ENCODE measurements around the gene TAP2. TPM values are rescaled to one million over a fixed set of nuclear protein-coding genes. Genes with fewer than 3 reads are reported as not detected.
"Not testable (repeated sequence)": the region's sequence is repeated elsewhere in the genome, so short reads cannot be mapped to it uniquely, and the experiment has no call there.

Gene TAP2
- total RNA-seq, 1 donor from 2014 or later, result 6.2 TPM

GRCh38 chr6:32835167-32835893, 3.2 kb downstream of the TAP2 start:
- no peak for DNase-seq

DNA sequence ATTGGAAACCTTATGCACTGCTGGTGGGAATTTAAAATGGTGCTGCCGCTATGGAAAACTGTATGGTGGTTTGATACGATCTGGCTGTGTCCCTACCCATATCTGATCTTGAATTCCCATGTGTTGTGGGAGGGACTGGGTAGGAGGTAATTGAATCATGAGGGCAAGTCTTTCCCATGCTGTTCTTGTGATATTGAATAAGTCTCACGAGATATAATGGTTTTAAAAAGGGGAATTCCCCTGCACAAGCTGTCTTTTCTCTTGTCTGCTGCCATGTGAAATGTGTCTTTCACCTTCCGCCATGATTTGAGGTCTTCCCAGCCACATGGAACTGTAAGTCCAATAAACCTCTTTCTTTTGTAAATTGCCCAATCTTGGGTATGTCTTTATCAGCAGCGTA, 4.9 kb downstream of the TAP2 start:
- DNase-seq, result no peak

- DNase-seq, result no peak
These were observed 6.0 kb downstream of the TAP2 start for GRCh38 chr6:32832535-32832934.

- DNase-seq, result no peak
These were observed 7.6 kb downstream of the TAP2 start for GRCh38 chr6:32830936-32831335.

DNA sequence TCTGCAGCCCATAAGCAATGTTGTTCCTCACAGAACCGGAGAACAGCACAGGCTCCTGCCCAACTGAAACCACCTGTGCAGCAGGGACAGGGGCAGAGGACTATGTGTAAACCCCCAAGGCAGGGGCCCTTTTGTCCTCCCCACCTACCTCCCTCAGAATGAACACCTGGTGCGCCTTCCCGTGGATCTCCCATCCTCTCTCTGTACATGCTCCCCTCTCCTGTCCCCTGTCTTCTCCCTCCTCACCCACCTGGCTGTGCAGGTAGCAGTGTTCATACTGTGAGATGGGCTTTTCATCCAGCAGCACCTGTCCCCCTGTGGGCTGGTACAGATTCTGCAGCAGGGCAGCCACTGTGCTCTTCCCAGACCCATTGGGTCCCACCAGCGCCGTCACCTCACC, 8.5 kb downstream of the TAP2 start:
- no peak for DNase-seq

DNA sequence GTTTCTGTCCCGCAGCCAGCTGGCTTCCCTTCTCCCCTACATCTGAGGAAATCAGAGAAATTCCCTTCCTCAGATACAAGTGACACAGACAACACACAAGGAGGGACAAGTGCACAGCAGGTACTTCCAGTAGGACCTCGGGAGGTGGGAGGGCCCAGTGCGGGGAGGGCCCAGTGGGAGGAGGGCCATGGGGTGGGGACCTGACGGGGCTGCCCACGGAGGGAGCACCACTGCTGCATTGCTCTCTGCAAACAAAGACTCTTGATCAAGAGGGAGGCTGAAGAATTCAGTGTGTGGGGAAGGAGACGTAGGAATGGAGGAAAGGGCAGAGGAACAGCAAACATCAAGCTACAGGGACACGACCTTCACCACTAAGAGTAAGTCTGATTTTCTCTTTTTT, 9.0 kb downstream of the TAP2 start:
- DNase-seq, result no peak

GRCh38 chr6:32827025-32827424, 11.5 kb downstream of the TAP2 start:
- DNase-seq, result no peak

DNA sequence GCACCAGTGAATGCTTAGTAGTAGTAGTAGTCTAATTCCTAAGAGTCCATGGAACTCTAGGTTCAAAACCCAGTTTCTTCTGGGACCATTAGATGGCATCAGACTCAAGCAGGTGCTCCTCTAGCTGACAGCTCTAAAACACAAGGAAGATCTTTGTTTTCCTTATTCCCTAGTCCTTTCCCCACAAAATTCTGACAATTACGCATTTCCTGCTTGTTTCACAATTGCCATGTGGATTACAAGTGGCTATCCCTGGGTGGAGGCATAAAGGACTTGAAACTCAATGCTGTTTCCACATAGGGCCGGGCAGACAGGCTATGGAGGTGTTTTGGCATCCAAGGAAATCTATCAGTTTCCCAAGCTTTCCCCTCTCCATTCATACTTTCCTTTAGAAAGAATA, 12.6 kb downstream of the TAP2 start:
- DNase-seq, result peak; percentile 21

- peak; percentile 19 for DNase-seq
These were observed 18.8 kb downstream of the TAP2 start for GRCh38 chr6:32819729-32820128.

GRCh38 chr6:32818867-32819266, 19.7 kb downstream of the TAP2 start:
- DNase-seq, result no peak

- DNase-seq, result peak; percentile 13
These were observed 21.8 kb downstream of the TAP2 start, which contains the start of gene HLA-DOB for GRCh38 chr6:32816746-32817204. TSS of gene HLA-DOB (minus strand) at chr6:32817002. CDS start at chr6:32816951, 51 bp downstream.

DNA sequence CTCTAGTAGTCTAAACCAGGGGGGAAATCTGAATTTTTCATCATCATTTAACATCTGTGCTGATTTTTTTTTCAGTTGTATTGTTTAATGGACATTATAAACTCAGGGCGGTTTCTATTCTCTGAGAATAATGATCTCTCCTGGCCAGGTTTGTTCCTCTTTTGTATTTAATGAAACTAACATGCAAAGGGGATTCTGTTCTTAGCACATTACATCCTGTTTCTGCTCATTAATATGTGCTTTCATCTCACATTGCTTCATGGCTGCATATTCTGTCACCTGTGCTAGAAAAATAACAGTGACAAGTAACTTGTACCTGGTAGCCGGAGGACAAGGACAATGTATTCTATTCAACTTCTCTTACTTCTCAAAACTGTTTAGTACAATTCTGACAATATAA, 22.5 kb downstream of the TAP2 start:
- DNase-seq, result no peak

DNA sequence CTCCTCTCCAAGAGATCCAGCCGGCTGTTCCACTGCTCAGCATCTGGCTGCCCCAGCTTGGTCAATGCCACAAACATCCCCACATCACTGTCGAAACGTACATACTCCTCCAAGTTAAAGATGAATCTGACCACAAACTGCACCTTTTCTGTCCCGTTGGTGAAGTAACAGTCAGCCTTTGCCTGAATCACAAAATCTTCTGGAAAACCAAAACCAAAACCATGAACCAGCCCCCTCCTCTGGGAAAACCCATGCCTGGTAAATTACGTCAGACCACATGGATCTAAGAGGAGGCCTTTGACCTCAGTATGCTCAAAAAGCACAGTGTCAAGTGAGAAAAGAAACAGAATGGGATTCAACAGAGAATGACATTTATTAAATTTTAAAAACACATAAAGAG, 23.4 kb downstream of the TAP2 start:
- DNase-seq, result peak; percentile 50

DNA sequence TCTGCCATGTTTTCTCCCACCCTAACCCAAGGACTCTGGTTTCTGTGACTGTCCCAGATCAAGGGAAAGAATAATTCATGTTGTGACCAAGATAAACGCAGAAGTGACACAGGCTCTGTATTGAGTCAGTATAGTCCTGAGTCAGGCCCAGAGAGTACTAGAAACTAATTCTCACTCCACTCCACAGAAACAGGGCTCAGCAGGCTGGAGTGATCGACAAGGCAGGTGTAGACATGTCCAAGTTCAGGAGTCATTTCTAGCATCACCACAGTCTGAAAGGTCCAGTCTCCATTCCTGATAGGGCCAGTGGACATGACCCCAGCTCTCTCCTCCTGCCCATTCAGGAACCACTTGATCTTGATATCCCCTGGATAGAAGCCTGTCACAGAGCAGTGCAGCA, 24.4 kb downstream of the TAP2 start:
- DNase-seq, result no peak

GRCh38 chr6:32809171-32809570, 29.4 kb downstream of the TAP2 start:
- no peak for DNase-seq

DNA sequence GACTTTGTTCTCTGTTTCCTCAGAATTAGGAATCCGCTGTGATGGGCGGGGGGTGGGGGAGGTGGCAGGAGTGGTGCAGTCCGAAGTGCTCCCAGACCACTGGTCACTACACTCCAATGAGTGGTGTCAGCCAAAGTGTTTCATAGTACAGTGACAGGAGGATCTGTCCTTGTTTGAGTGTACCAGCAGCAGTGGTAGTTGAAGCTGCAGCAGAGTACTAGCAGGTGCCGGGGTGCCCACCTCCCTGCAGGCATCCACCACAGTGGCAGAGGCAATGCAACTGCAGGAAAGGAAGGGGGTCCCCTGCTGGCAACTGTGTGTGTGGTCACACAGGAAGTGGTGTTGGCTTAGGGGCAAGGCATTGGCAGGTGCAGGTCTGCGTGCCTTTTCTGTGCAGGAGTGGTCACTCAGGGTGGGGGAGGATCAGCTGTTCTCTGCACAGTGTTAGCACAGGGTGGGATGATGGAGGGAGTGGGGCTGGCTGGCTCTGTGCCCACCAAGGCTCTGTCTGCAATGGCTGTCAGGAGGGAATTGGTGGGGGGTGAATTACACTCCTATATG, 31.4 kb downstream of the TAP2 start:
- DNase-seq, result peak; percentile 17

GRCh38 chr6:32805404-32805803, 33.1 kb downstream of the TAP2 start:
- not testable (repeated sequence) for DNase-seq

GRCh38 chr6:32803416-32803815, 35.1 kb downstream of the TAP2 start:
- DNase-seq, result no peak

DNA sequence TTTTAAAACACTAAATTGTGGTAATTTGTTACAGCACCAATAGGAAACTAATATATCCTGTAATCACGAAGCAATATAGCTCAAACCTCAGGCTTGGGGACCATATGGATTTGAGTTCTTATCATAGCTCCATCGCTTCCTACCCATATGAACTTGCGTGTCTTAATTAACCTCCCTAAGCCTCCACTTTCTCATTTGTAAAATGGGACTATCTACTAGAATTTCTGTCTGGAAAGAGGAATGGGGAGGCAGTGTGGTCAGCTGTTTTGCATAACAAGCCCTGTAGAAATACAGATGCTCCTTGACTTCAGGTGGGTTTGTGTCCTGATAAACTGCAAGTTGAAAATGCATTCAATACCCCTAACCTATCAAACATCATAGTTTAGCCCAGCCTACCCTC, 38.8 kb downstream of the TAP2 start:
- no peak for DNase-seq

- no peak for DNase-seq
These were observed 39.4 kb downstream of the TAP2 start for GRCh38 chr6:32799168-32799567.

DNA sequence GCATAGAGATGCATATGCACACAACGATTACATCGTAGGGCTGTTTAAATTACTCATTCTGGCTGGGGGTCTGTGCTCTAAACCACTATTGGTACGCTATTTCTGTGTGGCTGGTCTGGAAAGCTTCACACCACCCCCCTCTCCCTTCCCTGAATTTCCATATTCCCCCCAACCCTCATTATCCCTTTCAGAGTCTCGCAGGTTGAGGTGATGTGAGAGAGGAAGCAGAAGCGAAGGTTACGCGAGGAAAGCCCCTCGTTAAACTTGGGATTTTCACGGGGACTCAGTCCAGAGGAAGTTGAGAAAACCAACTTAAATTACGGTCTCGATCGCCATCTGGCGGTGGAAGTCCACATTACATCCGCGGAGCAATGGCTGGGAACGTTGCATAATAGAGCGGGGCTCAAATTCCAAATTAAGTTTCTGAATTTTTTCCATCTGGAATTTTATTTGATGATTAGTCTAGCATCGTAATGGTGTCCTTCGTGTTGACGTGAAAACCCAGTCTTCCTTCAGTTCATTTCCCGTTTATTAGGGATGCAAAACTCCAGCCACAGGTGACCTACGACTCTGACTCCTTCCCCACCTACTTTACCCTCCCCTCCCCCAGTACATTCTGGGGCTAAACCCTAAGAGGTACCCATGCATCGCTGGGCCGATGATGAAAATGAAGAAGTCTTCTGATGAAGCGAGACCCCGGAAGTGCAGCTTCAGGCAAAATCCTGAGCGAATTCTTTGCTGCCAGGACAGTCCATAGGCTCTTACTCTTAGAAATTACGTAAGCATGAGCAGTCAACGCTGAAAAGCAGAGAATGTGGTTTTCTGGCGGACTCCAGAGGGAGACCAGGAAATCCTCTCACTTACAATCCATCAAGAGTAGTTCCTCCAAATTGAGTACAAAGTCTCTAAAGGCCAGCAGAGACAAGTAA, 41.4 kb downstream of the TAP2 start:
- DNase-seq, result peak; percentile 88

GRCh38 chr6:32794510-32794909, 44.0 kb downstream of the TAP2 start:
- DNase-seq, result no peak

GRCh38 chr6:32792901-32793435, 45.6 kb downstream of the TAP2 start:
- no peak for DNase-seq
